Measurements from ENCODE around the gene FSTL5.

DNA sequence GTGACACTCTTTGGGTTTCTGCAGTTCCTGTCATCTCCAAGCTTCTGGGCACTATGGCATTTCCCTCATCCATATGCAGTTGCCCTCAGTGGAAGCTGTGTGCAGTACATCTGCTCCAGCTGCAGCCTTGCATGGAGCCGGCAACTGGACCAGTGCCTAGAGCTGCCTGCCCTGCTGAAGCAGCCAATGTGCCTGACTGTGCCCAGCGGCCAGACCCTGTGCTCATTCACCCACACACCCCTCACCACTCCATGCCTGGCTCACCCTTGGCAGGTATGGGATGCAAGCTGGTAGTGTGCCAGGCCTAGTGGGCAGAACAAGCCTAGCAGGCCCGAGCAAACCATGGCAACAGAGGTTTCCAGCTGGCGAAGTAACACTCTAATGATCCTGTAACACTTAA lies 370.8 kb downstream of the FSTL5 start:
- TF ChIP-seq, protein P1, sequence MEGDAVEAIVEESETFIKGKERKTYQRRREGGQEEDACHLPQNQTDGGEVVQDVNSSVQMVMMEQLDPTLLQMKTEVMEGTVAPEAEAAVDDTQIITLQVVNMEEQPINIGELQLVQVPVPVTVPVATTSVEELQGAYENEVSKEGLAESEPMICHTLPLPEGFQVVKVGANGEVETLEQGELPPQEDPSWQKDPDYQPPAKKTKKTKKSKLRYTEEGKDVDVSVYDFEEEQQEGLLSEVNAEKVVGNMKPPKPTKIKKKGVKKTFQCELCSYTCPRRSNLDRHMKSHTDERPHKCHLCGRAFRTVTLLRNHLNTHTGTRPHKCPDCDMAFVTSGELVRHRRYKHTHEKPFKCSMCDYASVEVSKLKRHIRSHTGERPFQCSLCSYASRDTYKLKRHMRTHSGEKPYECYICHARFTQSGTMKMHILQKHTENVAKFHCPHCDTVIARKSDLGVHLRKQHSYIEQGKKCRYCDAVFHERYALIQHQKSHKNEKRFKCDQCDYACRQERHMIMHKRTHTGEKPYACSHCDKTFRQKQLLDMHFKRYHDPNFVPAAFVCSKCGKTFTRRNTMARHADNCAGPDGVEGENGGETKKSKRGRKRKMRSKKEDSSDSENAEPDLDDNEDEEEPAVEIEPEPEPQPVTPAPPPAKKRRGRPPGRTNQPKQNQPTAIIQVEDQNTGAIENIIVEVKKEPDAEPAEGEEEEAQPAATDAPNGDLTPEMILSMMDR (conservative IDR thresholded peaks at IDR 0.05; ENCODE audit: low read depth in 2 of 2) = no peak
- no peak for TF ChIP-seq POLR2AphosphoS5 (IDR thresholded peaks at IDR 0.05; ENCODE audit: low read depth)
